SIG-M5 treated with dmso at 0.1 percent for 504 hours (cell line): ENCODE results near the gene C4orf33.
"Not testable (repeated sequence)": the region's sequence is repeated elsewhere in the genome, so short reads cannot be mapped to it uniquely, and the experiment has no call there.

Experiments
- DNase-seq: peaks from one replicate; lab custom pipeline; 2025; ENCODE audit not compliant: unreplicated experiment; lab: John Stamatoyannopoulos, UW

Gene C4orf33

DNA sequence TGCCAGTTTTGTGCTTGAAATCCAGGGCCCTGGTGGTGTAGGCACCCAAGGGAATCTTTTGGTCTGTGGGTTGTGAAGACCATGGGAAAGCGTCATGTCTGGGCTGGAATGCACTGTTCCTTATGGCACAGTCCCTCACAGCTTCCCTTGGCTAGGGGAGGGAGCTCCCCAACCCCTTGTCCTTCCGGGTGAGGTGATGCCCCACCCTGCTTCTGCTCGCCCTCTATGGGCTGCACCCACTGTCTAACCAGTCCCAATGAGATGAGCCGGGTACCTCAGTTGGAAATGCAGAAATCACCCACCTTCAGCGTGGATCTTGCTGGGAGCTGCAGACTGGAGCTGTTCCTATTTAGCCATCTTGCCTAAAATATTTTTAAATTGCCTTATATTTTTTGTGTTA, 30.7 kb downstream of the C4orf33 start:
- not testable (repeated sequence) for DNase-seq

DNA sequence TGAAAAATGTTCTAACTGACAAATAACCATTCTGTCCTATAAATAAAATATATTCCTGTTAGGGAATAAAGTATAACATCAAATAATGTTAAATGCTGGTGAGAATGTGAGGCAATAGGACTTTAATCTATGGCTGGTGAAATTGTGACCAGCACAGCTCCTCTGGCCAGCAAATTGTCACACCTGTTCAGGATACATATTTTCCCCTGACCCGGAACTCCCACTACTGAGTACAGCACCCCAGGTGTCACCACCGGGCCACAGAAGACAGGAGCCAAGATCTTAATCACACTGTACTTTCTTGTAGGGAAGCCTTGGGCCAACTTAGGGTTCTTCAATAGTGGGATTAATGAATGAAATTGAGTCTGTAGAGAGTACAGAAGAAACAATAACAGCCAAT, 33.2 kb downstream of the C4orf33 start:
- no peak for DNase-seq

DNA sequence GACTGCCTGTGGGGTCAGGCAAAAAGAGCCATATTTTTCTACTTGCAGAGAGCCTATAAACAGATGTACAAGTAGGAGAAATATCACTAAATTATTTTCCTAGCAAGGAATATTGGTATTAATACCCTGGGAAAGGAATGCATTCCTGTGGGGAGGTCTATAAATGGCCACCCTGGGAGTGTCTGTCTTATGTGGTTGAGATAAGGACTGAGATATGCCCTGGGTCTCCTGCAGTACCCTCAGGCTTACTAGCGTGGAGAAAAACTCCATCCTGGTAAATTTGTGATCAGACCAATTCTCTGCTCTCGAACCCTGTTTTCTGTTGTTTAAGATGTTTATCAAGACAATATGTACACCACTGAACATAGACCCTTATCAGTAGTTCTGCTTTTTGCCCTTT, 35.4 kb downstream of the C4orf33 start:
- no peak for DNase-seq

GRCh38 chr4:129136433-129136832, 40.5 kb downstream of the C4orf33 start:
- no peak for DNase-seq

GRCh38 chr4:129138810-129139496, 43.0 kb downstream of the C4orf33 start:
- peak; percentile 2 for DNase-seq

DNA sequence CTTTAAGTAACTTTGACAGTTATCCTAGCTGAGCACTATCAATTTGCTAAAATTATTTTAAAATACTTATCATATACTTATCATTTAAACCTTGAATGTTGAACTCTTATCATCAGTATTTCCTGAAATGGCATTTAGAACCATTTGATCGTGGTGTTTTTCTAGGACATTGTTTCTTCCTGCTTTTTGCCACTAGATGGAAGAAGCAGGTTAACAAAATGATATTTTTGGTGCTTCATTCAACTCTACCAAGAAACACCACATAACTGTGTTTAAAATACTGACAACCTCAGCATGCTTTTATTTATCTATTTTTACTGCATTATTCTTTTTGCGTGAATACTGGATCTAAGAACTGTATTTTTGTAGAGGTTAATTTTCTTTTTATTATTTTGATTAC, 44.6 kb downstream of the C4orf33 start:
- DNase-seq, result no peak

- DNase-seq, result no peak
Measured at GRCh38 chr4:129143359-129143758, 47.4 kb downstream of the C4orf33 start.

DNA sequence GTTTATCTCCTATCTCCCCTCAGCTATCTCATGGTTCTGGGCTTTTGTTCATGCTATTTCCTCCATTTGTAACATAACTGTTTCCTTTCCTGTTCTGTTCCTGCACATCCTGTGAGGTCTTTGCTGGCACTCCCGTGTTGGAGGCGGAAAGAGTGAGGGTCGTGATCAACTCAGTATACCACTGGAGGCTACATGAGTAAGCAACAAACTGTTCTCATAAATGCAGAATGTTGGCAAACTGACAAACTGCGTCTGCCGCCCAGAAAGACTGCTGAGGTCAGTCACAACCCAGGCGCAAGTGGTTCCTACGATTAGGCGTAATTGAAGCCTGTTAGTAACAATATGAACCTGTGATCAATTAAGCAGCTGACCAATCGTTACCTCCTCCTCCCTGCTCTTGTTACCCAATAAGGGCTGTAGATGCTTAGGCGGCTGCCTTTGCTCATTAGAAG, 48.8 kb downstream of the C4orf33 start:
- DNase-seq, result no peak

GRCh38 chr4:129145222-129145730, 49.3 kb downstream of the C4orf33 start:
- no peak for DNase-seq

GRCh38 chr4:129146639-129147038, 50.7 kb downstream of the C4orf33 start:
- no peak for DNase-seq

GRCh38 chr4:129148892-129149291, 52.9 kb downstream of the C4orf33 start:
- DNase-seq, result no peak

- DNase-seq, result no peak
Measured at GRCh38 chr4:129149906-129150305, 54.0 kb downstream of the C4orf33 start.

DNA sequence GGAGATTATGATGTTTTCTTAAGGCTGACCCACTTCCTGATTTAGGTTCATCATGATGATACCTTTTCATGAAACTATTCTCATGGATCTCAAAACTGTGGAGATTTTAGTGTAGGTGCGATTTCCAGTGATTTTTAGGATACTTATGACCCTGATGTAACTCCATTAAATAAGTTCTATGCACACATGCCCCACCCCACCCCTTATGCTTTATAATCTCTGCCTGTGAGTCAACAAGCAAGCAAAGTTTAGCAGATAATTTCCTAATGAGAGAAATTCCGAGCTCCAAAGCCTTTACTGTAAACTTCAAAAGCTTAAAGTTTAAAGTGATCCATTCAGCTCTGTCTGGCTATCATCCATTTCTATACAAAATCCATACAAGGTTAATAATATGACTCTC, 56.4 kb downstream of the C4orf33 start:
- DNase-seq, result no peak

DNA sequence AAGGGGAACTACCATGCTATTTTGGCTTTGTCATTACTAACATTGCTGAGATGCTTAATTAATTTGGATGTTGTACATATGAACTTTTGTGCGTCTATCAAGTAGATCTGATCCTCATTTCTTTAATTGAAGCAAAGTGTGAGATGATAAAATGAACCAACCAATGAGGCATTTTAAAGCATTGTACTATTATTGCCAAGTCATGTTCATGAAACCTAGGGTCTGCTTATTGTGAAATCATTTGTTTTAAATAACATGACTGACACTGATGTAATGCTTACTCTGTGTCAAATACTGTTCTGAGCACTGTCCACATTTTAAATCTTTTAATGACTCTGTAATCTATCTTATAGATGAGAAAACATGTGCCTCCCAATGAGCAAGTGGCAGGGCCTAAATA, 57.7 kb downstream of the C4orf33 start:
- DNase-seq, result no peak

GRCh38 chr4:129162450-129162849, 66.5 kb downstream of the C4orf33 start:
- DNase-seq, result no peak

- DNase-seq, result no peak
Measured at GRCh38 chr4:129163427-129163826, 67.5 kb downstream of the C4orf33 start.

DNA sequence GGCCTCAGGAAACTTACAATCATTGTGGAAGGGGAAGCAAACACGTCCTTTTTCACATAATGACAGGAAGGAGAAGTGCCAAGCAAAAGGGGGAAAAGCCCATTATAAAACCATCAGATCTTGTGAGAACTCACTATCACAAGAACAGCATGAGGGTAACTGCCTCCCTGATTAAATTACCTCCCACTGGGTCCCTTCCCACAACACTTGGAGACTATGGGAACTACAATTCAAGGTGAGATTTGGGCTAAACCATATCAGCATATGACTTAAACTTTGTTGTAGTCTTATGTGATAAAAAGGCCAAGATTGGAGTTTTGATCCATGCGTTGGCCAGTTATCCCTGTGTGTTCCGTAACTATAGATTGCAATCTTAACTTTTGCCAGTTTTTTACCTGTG, 68.3 kb downstream of the C4orf33 start:
- DNase-seq, result no peak
